ENCODE measurements around the gene FGA.

Gene FGA

GRCh38 chr4:154591890-154592289 is 1.3 kb upstream of the FGA start:
- POLR2A ChIA-PET = no interaction called here
- CTCF ChIA-PET = interaction anchor here (1.4 to 1.5 kb wide), 2 partner anchors 27 to 39 kb away, joined by 3 to 4 read pairs; no protein-coding TSS in a partner anchor
- no peak for DNase-seq (ENCODE audit: extremely low spot score)
- TF ChIP-seq CTCF (IDR thresholded peaks at IDR 0.05; ENCODE audit: control extremely low read depth, extremely low read depth, low read depth, missing control alignments) = no peak

GRCh38 chr4:154589296-154590197 is 995 bp downstream of the FGA start:
- no peak for DNase-seq (ENCODE audit: extremely low spot score)
- ChIA-PET POLR2A (no interaction called here), CTCF (interaction anchor here (0.9 to 1.7 kb wide), 5 partner anchors 8 to 29 kb away, joined by 3 to 4 read pairs (median 4); partner anchors contain the start of gene FGG)
- no peak for TF ChIP-seq CTCF (IDR thresholded peaks at IDR 0.05; ENCODE audit: control extremely low read depth, extremely low read depth, low read depth, missing control alignments)

GRCh38 chr4:154588198-154588597 is 2.3 kb downstream of the FGA start:
- no peak for DNase-seq (ENCODE audit: extremely low spot score)
- no peak for TF ChIP-seq CTCF (IDR thresholded peaks at IDR 0.05; ENCODE audit: control extremely low read depth, extremely low read depth, low read depth, missing control alignments)
- CTCF ChIA-PET = interaction anchor here (0.9 to 1.8 kb wide), 6 partner anchors 8 to 31 kb away, joined by 3 to 11 read pairs (median 4); partner anchors contain the start of gene FGG
- POLR2A ChIA-PET = no interaction called here

GRCh38 chr4:154586296-154587033 is 4.1 kb downstream of the FGA start:
- ChIA-PET POLR2A (no interaction called here), CTCF (interaction anchor here (1.3 to 2.9 kb wide), 5 partner anchors 9 to 35 kb away, joined by 4 to 12 read pairs (median 7); no protein-coding TSS in a partner anchor)
- no peak for DNase-seq (ENCODE audit: extremely low spot score)
- TF ChIP-seq CTCF (IDR thresholded peaks at IDR 0.05; ENCODE audit: control extremely low read depth, extremely low read depth, low read depth, missing control alignments) = no peak

- no peak for DNase-seq (ENCODE audit: extremely low spot score)
- ChIA-PET CTCF (interaction anchor here (0.7 to 3.1 kb wide), 6 partner anchors 10 to 39 kb away, joined by 3 to 14 read pairs (median 7); no protein-coding TSS in a partner anchor), POLR2A (no interaction called here)
- TF ChIP-seq CTCF (IDR thresholded peaks at IDR 0.05; ENCODE audit: control extremely low read depth, extremely low read depth, low read depth, missing control alignments) = no peak
These were observed 5.0 kb downstream of the FGA start for GRCh38 chr4:154585369-154586018.

- no peak for DNase-seq (ENCODE audit: extremely low spot score)
- POLR2A ChIA-PET = no interaction called here
- CTCF ChIA-PET = interaction anchor here (2.0 to 3.1 kb wide), 5 partner anchors 11 to 40 kb away, joined by 5 to 14 read pairs (median 7); no protein-coding TSS in a partner anchor
These were observed 6.3 kb downstream of the FGA start for GRCh38 chr4:154584259-154584658.

More at GRCh38 chr4:154584259-154584658, 6.3 kb downstream of the FGA start:
- no peak for TF ChIP-seq CTCF (IDR thresholded peaks at IDR 0.05; ENCODE audit: control extremely low read depth, extremely low read depth, low read depth, missing control alignments)
